ENCODE measurements around the gene EMID1.

EMID1 gene

GRCh38 chr22:29195118-29195963 is 10.4 kb upstream of the EMID1 start:
- no peak for DNase-seq (ENCODE audit: low read depth in 2 of 2)

- DNase-seq (ENCODE audit: low read depth in 2 of 2): no peak
Observed at GRCh38 chr22:29195964-29196666, 9.6 kb upstream of the EMID1 start.

- DNase-seq (ENCODE audit: low read depth in 2 of 2): no peak
Observed at GRCh38 chr22:29197096-29197495, 8.6 kb upstream of the EMID1 start.

- no peak for DNase-seq (ENCODE audit: low read depth in 2 of 2)
Observed at GRCh38 chr22:29198240-29198639, 7.5 kb upstream of the EMID1 start.

- no peak for DNase-seq (ENCODE audit: low read depth in 2 of 2)
Observed at GRCh38 chr22:29199702-29200400, 5.8 kb upstream of the EMID1 start.

GRCh38 chr22:29200901-29201300 is 4.8 kb upstream of the EMID1 start:
- DNase-seq (ENCODE audit: low read depth in 2 of 2): no peak

- DNase-seq (ENCODE audit: low read depth in 2 of 2): no peak
Observed at GRCh38 chr22:29201782-29202181, 3.9 kb upstream of the EMID1 start.

- peak; percentile 12 to 54 for DNase-seq (ENCODE audit: low read depth in 2 of 2)
Observed at GRCh38 chr22:29202212-29203192, 3.2 kb upstream of the EMID1 start.

- no peak for DNase-seq (ENCODE audit: low read depth in 2 of 2)
Observed at GRCh38 chr22:29203488-29204454, 1.9 kb upstream of the EMID1 start.

- no peak for DNase-seq (ENCODE audit: low read depth in 2 of 2)
Observed at GRCh38 chr22:29204455-29205183, 1.1 kb upstream of the EMID1 start.

GRCh38 chr22:29205252-29205593 is 473 bp upstream of the EMID1 start:
- no peak for DNase-seq (ENCODE audit: low read depth in 2 of 2)

GRCh38 chr22:29206372-29207242 is 911 bp downstream of the EMID1 start:
- no peak for DNase-seq (ENCODE audit: low read depth in 2 of 2)

- no peak for DNase-seq (ENCODE audit: low read depth in 2 of 2)
Observed at GRCh38 chr22:29207243-29207550, 1.5 kb downstream of the EMID1 start.

- DNase-seq (ENCODE audit: low read depth in 2 of 2): no peak
Observed at GRCh38 chr22:29207562-29208501, 2.1 kb downstream of the EMID1 start.

GRCh38 chr22:29208502-29208862 is 2.8 kb downstream of the EMID1 start:
- no peak for DNase-seq (ENCODE audit: low read depth in 2 of 2)

GRCh38 chr22:29208879-29209623 is 3.4 kb downstream of the EMID1 start:
- DNase-seq (ENCODE audit: low read depth in 2 of 2): no peak

- no peak for DNase-seq (ENCODE audit: low read depth in 2 of 2)
Observed at GRCh38 chr22:29209624-29209929, 3.9 kb downstream of the EMID1 start.

Measured in activated CD4-positive, alpha-beta T cell treated with anti-CD3 and anti-CD28 coated beads for 24 hours (primary cell).